HG02610 (cell line): ENCODE measurements around the gene DNAAF3.
"Not testable (repeated sequence)": the region's sequence is repeated elsewhere in the genome, so short reads cannot be mapped to it uniquely, and the experiment has no call there.

Experiments
- ATAC-seq: cut with Tn5 transposase; IDR thresholded peaks from one replicate; pipeline ENCODE4 v1.9.1; 2021; ENCODE audit warnings: mild to moderate bottlenecking, moderate library complexity; ENCODE audit not compliant: unreplicated experiment

Gene DNAAF3

DNA sequence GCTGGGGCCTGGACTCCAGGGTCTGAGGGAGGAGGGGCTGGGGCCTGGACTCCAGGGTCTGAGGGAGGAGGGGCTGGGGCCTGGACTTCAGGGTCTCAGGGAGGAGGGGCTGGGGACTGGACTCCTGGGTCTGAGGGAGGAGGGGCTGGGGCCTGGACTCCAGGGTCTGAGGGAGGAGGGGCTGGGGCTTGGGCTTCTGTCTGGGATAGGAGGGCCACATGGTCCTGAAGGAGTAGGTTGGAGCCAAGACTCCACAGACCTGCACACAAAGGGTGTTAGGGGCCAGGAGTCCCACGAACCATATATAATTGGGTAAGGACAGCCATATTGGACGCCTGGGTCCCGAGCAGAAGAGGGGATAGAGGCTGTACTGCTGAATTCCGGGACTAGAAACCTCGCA is 10.6 kb downstream of the DNAAF3 start:
- ATAC-seq, result not testable (repeated sequence)

DNA sequence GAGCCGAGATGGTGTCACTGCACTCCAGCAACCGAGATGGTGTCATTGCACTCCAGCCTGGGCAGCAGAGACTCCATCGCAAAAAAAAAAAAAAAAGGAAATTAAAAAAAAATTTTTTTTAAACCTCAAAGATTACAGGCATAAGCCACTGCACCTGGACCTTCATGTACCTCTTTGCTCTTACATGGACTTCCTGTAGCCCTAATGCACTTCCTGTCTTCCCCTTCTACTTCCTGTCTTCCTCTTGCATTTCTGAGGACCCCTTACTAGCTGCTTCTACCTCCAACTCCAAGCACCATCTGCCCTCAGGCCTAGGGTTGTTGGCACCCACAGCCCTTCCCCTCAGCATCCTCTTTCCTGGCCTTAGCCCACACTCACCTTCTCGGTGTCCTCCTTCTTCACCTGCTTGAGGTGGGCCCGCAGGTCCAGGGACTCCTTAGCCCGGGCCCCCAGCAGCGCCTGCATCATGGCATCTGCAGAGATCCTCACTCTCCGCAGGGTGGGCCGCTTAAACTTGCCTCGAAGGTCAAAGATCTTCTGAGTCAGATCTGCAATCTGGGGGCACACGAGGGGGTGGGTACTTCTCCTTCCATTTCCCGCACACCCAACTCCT is 12.7 kb downstream of the DNAAF3 start:
- no peak for ATAC-seq

- no peak for ATAC-seq
Observed at GRCh38 chr19:55152017-55152416, 14.4 kb downstream of the DNAAF3 start.

- ATAC-seq, result no peak
Observed at GRCh38 chr19:55149078-55150003, 17.1 kb downstream of the DNAAF3 start, which contains the start of gene TNNT1. TSS of gene TNNT1 (minus strand) at chr19:55149206. CDS start at chr19:55147157, 2,049 bp downstream.

- no peak for ATAC-seq
Observed at GRCh38 chr19:55147545-55148251, 18.7 kb downstream of the DNAAF3 start.

DNA sequence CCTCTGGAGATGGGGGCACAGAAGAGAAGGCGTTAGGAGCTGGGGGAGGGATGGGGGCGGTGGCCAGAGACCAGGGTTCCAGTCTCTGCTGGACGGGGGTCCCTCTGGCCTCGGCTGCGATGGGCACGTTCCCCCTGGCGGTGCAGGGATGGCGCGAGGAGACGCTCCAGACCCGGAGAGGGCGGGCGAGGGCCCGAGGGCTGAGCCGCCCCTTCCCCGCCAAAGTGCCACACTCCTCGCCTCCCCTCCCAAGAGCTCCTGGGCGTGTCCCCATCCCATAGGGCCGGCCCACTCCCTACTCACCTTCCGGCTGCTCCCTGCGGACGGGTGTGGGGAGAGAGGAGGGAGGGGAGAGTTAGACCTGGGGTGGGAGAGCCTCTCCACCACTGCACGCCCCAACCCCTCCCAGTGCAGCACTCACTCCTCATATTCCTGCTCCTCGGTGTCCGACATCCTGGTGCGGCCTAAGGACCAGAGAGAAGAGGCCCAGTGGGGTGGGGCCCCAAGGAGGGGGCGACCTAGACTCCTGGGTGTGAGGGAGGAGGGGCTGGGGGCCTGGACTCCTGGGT is 19.6 kb downstream of the DNAAF3 start:
- no peak for ATAC-seq

DNA sequence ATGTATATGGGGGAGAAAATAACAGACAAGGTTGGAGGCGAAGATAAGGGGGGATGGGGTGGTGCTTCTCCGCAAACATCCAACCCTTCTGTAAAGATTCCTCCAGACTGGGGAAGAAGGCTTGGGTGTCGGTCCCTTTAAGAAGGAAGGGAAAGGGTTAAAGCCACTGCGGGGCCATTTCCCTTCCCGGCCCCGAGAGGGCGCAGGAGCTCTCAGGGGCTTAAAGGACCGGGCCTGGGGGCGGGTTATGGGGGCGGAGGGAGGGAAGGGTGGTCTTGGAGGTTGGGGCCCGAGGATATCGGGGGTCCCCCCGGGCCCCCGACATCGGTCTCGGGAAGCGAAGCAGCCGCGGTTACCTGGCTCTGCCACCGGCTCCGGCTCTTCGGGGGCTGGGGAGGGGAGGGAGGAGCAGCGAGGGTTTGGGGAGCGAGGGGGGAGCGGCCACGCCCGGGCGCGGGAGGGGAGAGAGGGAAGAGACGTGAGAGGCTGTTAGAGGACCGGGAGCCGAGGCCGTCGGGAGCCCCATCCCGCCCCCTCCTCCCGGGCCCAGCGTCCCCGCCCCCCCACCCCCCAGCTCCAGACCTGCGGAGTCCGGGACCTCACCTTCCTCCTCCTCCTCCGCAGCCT is 20.2 kb downstream of the DNAAF3 start:
- no peak for ATAC-seq

- no peak for ATAC-seq
Observed at GRCh38 chr19:55145232-55145631, 21.2 kb downstream of the DNAAF3 start.

DNA sequence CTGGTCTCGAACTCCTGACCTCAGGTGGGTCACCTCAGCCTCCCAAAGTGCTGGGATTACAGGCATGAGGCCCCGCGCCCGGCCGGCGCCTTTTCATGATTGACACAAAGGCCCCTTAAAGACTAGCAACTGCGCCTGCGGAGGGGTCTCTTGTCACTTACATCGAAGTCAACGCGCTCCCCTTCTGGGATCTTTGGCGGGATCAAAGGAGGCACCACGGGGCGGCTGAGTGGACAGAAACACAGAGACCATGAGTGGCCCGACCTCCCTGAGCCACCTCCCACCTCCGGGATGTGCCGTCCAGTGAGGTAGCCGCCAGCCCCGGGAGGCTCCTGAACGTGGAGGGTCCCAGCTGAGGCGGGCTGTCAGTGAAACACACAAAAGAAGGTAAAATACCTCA is 24.7 kb downstream of the DNAAF3 start:
- ATAC-seq, result no peak

- ATAC-seq, result no peak
Observed at GRCh38 chr19:55137915-55138314, 28.5 kb downstream of the DNAAF3 start.

DNA sequence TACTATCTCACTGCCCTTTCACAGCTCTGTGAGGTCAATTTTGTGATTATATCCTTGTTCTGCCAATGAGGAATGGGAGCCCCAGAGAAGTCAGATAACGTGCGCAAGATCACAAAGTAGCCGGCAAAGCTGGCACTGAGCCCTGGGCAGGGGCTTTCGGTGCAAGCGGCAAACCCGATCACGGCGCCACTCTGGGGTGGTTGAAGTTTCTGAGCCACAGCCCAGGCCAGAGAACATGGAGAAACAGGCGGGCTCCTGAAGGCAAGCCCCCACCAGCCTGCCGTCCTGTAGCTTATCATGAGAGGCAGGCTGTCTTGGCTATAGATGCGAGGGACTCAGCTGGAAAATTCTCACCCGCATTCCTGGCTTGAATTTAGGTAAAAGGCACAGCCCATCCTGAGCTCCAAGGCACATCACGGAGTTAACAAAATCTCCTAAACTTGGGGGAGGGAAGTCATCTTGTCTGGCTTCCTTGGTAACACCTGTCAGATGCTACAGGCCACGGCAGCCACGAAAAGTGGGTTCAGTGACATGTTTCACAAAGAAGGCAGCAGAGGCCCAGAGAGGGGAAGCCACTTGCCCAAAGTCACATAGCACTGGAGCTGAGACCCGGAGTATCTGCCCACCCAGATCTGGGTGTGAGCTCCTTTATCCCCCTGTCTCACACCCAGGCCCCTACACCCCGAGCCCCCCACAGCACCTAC is 29.9 kb downstream of the DNAAF3 start:
- ATAC-seq, result no peak

DNA sequence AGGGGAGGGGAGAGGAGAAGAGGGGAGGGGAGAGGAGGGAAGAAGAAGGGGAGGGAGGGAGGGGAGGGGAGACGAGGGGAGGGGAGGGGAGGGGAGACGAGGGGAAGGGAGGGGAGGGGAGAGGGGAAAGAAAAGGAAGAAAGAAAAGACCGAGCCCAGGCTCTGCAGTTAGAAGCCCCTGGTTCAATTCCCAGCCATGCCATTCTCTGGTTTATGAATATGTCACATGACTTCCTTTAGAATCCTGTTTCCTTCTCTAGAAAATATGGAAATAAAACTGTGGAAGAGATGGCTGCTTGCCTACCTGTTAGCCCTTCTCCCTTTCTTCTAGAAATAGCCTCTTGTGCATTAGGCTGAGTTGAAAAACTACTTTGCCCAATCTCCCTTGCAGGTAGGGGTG is 31.7 kb downstream of the DNAAF3 start:
- ATAC-seq, result no peak

DNA sequence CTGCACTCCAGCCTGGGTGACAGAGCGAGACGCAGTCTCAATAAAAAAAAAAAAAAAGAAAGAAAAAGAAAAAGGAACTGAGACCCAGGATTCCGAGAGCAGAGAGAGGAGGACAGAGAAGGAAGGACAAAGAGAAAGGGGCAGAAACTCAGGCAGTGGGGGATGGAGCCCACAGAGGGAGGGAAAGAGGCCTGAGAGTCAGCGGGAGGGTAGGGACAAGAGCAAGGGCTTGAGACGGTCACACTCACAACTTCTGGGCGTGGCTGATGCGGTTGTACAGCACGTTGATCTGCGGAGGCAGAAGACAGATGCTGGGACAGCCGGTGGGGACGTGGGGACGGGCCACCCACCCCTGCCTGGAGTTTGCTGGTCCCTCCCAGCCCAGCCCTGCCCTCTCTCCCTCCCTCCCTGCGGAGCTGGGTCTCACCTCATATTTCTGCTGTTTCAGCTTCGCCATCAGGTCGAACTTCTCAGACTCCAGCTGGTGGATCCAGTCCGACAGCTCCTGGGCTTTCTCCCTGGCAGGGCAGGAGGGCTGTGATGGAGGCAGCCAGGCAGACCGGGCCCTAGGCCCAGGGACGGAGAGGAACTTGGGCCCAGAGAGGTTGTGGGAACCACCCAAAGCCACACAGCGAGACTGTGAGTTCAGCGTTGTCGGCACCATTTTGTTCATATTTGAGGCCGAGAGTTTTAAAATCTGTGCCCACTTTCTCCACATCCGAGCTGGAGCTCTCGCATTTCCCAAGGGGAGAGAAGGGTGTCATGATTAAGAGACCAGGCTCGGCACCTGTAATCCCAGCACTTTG is 32.6 kb downstream of the DNAAF3 start:
- no peak for ATAC-seq

DNA sequence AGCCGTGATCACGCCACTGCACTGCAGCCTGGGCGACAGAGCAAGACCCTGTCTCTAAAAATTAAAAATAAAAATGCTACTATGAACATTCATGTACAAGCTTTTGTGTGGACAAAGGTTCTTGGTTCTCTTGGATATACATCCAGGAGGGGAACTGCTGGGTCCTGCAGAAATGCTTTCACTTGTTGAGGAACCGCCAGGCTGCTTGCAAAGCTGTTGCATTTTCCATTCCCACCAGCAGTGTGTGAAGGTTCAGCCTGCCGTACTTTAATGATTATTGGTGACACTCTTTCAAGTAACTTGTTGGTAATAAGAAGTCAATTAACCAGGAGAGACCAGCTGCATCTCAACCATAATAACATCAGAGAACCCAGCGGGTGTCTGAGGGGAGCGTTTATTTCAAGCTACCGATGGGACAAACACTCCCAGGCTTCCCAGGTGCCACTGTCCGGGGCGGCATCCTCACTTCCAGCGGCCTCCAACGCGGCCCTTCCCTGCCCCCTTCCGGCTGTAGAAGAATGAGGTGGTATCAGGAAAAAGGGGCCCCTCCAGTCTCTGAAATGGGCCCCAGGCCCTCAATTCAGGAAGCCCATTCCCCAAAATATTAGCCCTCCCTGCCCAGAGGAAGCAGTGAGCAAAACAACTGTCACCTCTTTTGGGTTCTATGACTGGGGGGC is 33.8 kb downstream of the DNAAF3 start:
- no peak for ATAC-seq

GRCh38 chr19:55131421-55131820 is 35.0 kb downstream of the DNAAF3 start:
- ATAC-seq, result no peak

GRCh38 chr19:55119053-55119452 is 47.4 kb downstream of the DNAAF3 start:
- no peak for ATAC-seq

GRCh38 chr19:55118401-55118991 is 47.9 kb downstream of the DNAAF3 start:
- ATAC-seq, result no peak

DNA sequence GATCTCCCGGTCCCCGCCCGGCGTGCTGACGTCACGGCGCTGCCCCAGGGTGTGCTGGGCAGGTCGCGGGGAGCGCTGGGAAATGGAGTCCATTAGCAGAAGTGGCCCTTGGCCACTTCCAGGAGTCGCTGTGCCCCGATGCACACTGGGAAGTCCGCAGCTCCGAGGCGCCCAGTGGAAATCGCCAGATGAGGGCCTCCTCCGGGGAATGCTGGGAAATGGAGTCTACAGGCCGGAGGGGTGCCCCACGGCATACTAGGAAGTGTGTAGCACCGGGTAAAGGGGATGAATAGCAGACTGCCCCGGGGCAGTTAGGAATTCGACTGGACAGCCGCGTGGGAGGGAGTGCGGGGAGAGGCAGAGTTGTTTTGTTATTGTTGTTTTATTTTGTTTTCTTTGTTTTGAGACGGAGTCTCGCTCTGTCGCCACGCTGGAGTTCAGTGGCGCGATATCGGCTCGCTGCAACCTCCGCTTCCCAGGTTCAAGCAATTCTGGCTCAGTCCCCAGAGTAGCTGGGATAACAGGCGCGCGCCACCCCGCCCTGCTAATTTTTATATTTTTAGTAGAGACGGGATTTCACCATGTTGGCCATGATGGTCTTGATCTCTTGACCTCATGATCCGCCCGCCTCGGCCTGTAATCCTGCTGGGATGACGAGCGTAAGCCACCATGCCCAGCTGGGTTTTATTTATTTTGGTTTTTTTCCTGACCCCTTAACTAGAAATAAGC is 48.6 kb downstream of the DNAAF3 start:
- ATAC-seq, result peak; percentile 87
